CD14-positive monocyte (primary cell): Measurements from ENCODE around the gene DOCK6. TPM values are rescaled to one million over a fixed set of nuclear protein-coding genes. Genes with fewer than 3 reads are reported as not detected.

ENCODE experiments used
- DNase-seq, 3 donors: peaks; one replicate each; pipeline ENCODE4 v3.0.0-alpha.2; 2011 to 2022
- H2AFZ ChIP-seq: 2 replicates; pipeline ENCODE4 v1.6.0; 2012; ENCODE audit warnings: mild to moderate bottlenecking, low read depth, low read length, inconsistent platforms; ENCODE audit not compliant: insufficient read depth, poor library complexity, severe bottlenecking
- H3K27ac ChIP-seq, 2 donors: 1 replicate in 1 of 2; 2 replicates in 1 of 2; pipeline ENCODE4 v1.5.1; 2012 to 2013; ENCODE audit warnings: low read length in 2 of 2, control low read depth in 1 of 2, inconsistent platforms in 1 of 2, low read depth in 1 of 2, mild to moderate bottlenecking in 1 of 2
- H3K27me3 ChIP-seq, 2 donors: one replicate each; pipeline versions ENCODE4 v1.6.0 to v1.6.1; 2011 to 2013; ENCODE audit warnings: low read length in 2 of 2; ENCODE audit not compliant: control insufficient read depth in 2 of 2, insufficient read depth in 2 of 2
- H3K36me3 ChIP-seq, 2 donors: replicated peaks in 1 of 2; 1 replicate in 1 of 2; 2 replicates in 1 of 2; pipeline versions ENCODE4 v1.5.1 to v1.6.1; 2012 to 2013; ENCODE audit warnings: low read length in 2 of 2, control low read depth in 1 of 2, inconsistent platforms in 1 of 2, mild to moderate bottlenecking in 1 of 2; ENCODE audit not compliant: insufficient read depth in 2 of 2, control insufficient read depth in 1 of 2
- H3K4me1 ChIP-seq, 2 donors: 1 replicate in 1 of 2; 2 replicates in 1 of 2; pipeline versions ENCODE4 v1.5.1 to v1.6.1; 2012 to 2013; ENCODE audit warnings: low read length in 2 of 2, control low read depth in 1 of 2, inconsistent platforms in 1 of 2, mild to moderate bottlenecking in 1 of 2, moderate library complexity in 1 of 2; ENCODE audit not compliant: insufficient read depth in 2 of 2, control insufficient read depth in 1 of 2
- H3K4me2 ChIP-seq: replicated peaks from 2 replicates; pipeline ENCODE3; 2012; ENCODE audit warnings: low read length, moderate library complexity, mild to moderate bottlenecking; ENCODE audit not compliant: poor library complexity, severe bottlenecking; ENCODE audit errors: extremely low read depth
- H3K4me3 ChIP-seq, 3 experiments: fragments of 200-600 bp in 1 of 3; sonication (generic) in 1 of 3; replicated peaks in 1 of 3; 1 replicate in 2 of 3; 2 replicates in 1 of 3; pipeline ENCODE4 v1.5.1; 2011 to 2013; ENCODE audit warnings: low read length in 3 of 3, mild to moderate bottlenecking in 3 of 3, control low read depth in 2 of 3, low read depth in 2 of 3, inconsistent platforms in 1 of 3, moderate library complexity in 1 of 3
- H3K79me2 ChIP-seq: 2 replicates; pipeline ENCODE4 v1.6.0; 2012; ENCODE audit warnings: mild to moderate bottlenecking, control low read depth, inconsistent platforms, low read length, moderate library complexity; ENCODE audit not compliant: insufficient read depth
- H3K9ac ChIP-seq: 2 replicates; pipeline ENCODE4 v1.6.0; 2017; ENCODE audit warnings: low read length, mild to moderate bottlenecking; ENCODE audit not compliant: insufficient read depth, poor library complexity, severe bottlenecking
- H3K9me3 ChIP-seq, 2 donors: replicated peaks in 1 of 2; 1 replicate in 1 of 2; 2 replicates in 1 of 2; pipeline versions ENCODE4 v1.5.1 to v1.6.1; 2012 to 2013; ENCODE audit warnings: low read length in 2 of 2, control low read depth in 1 of 2; ENCODE audit not compliant: control insufficient read depth in 1 of 2, insufficient read depth in 1 of 2
- H4K20me1 ChIP-seq: 2 replicates; pipeline ENCODE4 v1.6.0; 2012; ENCODE audit warnings: mild to moderate bottlenecking, low read length, control low read depth, moderate library complexity; ENCODE audit not compliant: insufficient read depth
- H3K27ac Mint-ChIP-seq, 7 donors: one replicate each; pipeline ENCODE4 v1.8.0; 2020; ENCODE audit warnings: mild to moderate bottlenecking in 7 of 7, mixed read lengths in 7 of 7, moderate library complexity in 6 of 7, inconsistent platforms in 2 of 7
- H3K27me3 Mint-ChIP-seq, 3 donors: one replicate each; pipeline ENCODE4 v1.8.0; 2021 to 2022; ENCODE audit warnings: low read depth in 3 of 3, mild to moderate bottlenecking in 3 of 3, mixed read lengths in 3 of 3, moderate library complexity in 3 of 3, inconsistent platforms in 1 of 3
- H3K36me3 Mint-ChIP-seq, 2 donors: one replicate each; pipeline ENCODE4 v1.8.0; 2020; ENCODE audit warnings: mixed read lengths in 2 of 2, inconsistent platforms in 1 of 2, mild to moderate bottlenecking in 1 of 2
- H3K4me1 Mint-ChIP-seq: one replicate; pipeline ENCODE4 v1.8.0; 2020; ENCODE audit warnings: mild to moderate bottlenecking, mixed read lengths
- H3K4me3 Mint-ChIP-seq, 2 donors: one replicate each; pipeline ENCODE4 v1.8.0; 2020; ENCODE audit warnings: mild to moderate bottlenecking in 2 of 2, mixed read lengths in 2 of 2, moderate library complexity in 1 of 2
- H3K9me3 Mint-ChIP-seq, 7 donors: one replicate each; pipeline ENCODE4 v1.8.0; 2020 to 2022; ENCODE audit warnings: mixed read lengths in 7 of 7, mild to moderate bottlenecking in 6 of 7, moderate library complexity in 6 of 7, inconsistent platforms in 2 of 7
- WGBS: methylation state at CpG from one replicate; pipeline ENCODE4 v1.1.5; 2013; ENCODE audit warnings: missing lambda C conversion rate; ENCODE audit not compliant: insufficient coverage; 5-methylcytosine and 5-hydroxymethylcytosine counted together
- intact Hi-C, 2 donors: fragments of 100-400 bp; cut with micrococcal nuclease; formaldehyde crosslinking; loops; one replicate each; pipeline versions ENCODE4 v1.15.0 to v1.15.1; 2023
- polyA plus RNA-seq, 3 donors: library from polyadenylated mRNA; depleted of rRNA in 1 of 3; unstranded in 2 of 3; stranded (reverse) in 1 of 3; fragments of 300-500 nt in 2 of 3; fragments of >200 nt in 1 of 3; fragmentation: Illumina TruSeq in 2 of 3; gene quantifications; 1 replicate in 2 of 3; 2 replicates in 1 of 3; pipeline ENCODE4 v1.2.3, GENCODE V29; 2012 to 2021
- TF ChIP-seq, protein P1 (sequence below): fragments of 200-600 bp; IDR thresholded peaks from one replicate; pipeline ENCODE4 v1.8.0; 2022; ENCODE audit warnings: antibody characterized with exemption, mild to moderate bottlenecking

Gene DOCK6
- polyA plus RNA-seq, 3 donors = 0.03 to 0.93 (median 0.18) TPM

GRCh38 chr19:11264452-11265176 is 2.3 kb upstream of the DOCK6 start:
- H3K4me3 ChIP-seq = no peak overlapping the region
- WGBS = 86% methylated on average over 15 of the region's 19 CpGs
- no peak overlapping the region for H2AFZ ChIP-seq
- H3K27me3 ChIP-seq = peaks cover 24 to 75% of the 10 kb centered on the region in 2 donors
- no peak overlapping the region for H3K27ac ChIP-seq
- no peak overlapping the region for H3K27ac Mint-ChIP-seq
- peak overlapping the region in 1 of 2 donors; percentile 58 for H3K4me3 Mint-ChIP-seq
- H3K9me3 ChIP-seq = peaks cover 0 to 5% of the 10 kb centered on the region in 2 donors
- H3K4me1 Mint-ChIP-seq = peaks cover 2% of the 10 kb centered on the region
- peaks cover 7 to 10% of the 10 kb centered on the region in 2 donors for H3K4me1 ChIP-seq
- H3K27me3 Mint-ChIP-seq = peaks cover 70 to 94% (median 83%) of the 10 kb centered on the region in 3 donors
- TF ChIP-seq, protein P1, sequence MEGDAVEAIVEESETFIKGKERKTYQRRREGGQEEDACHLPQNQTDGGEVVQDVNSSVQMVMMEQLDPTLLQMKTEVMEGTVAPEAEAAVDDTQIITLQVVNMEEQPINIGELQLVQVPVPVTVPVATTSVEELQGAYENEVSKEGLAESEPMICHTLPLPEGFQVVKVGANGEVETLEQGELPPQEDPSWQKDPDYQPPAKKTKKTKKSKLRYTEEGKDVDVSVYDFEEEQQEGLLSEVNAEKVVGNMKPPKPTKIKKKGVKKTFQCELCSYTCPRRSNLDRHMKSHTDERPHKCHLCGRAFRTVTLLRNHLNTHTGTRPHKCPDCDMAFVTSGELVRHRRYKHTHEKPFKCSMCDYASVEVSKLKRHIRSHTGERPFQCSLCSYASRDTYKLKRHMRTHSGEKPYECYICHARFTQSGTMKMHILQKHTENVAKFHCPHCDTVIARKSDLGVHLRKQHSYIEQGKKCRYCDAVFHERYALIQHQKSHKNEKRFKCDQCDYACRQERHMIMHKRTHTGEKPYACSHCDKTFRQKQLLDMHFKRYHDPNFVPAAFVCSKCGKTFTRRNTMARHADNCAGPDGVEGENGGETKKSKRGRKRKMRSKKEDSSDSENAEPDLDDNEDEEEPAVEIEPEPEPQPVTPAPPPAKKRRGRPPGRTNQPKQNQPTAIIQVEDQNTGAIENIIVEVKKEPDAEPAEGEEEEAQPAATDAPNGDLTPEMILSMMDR = no peak
- no peaks in the 10 kb centered on the region for H3K36me3 ChIP-seq
- no peaks in the 10 kb centered on the region for H3K79me2 ChIP-seq
- intact Hi-C loops = no loop called here
- no peaks in the 10 kb centered on the region for H4K20me1 ChIP-seq
- no peaks in the 10 kb centered on the region for H3K36me3 Mint-ChIP-seq
- no peak for DNase-seq
- H3K9ac ChIP-seq = no peak overlapping the region
- H3K9me3 Mint-ChIP-seq = peaks cover 0 to 14% (median 9%) of the 10 kb centered on the region in 7 donors
- H3K4me2 ChIP-seq = no peak overlapping the region

DNA sequence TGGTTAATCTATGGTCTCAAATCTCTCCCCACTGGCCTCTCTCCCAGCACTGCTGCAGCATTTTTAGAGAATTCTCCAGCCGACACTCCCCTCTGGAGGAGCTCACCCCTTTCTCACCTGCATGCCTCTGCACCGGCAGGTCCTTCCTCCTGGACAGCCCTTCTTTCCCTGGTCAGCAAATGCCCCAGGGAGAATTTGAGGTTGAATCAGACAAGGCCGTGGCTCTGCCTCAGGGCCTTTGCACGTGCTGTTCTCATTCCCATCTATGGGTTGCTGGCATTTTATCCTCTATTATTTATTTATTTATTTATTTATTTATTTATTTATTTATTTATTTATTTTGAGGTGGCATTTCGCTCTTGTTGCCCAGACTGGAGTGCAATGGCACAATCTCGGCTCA is 1.4 kb upstream of the DOCK6 start:
- H3K27ac Mint-ChIP-seq = no peak overlapping the region
- intact Hi-C loops = no loop called here
- H3K27me3 ChIP-seq = peaks cover 24 to 66% of the 10 kb centered on the region in 2 donors

More for the DNA sequence above, 1.4 kb upstream of the DOCK6 start:
- TF ChIP-seq, protein P1 = no peak
- no peak for DNase-seq
- Histone ChIP-seq H3K4me2 (no peak overlapping the region), H3K79me2 (no peaks in the 10 kb centered on the region), H4K20me1 (no peaks in the 10 kb centered on the region), H3K36me3 (no peaks in the 10 kb centered on the region), H2AFZ (no peak overlapping the region), H3K9ac (no peak overlapping the region), H3K9me3 (peaks cover 0 to 5% of the 10 kb centered on the region in 2 donors), H3K4me3 (no peak overlapping the region), H3K27ac (no peak overlapping the region), H3K4me1 (peaks cover 7 to 10% of the 10 kb centered on the region in 2 donors)
- Mint-ChIP-seq H3K9me3 (peaks cover 0 to 14% (median 9%) of the 10 kb centered on the region in 7 donors), H3K4me3 (peak overlapping the region; percentile 31 to 78), H3K36me3 (no peaks in the 10 kb centered on the region), H3K4me1 (peaks cover 2% of the 10 kb centered on the region), H3K27me3 (peaks cover 61 to 87% (median 78%) of the 10 kb centered on the region in 3 donors)
- 90% methylated on average over 2 of the region's 6 CpGs for WGBS
